CD4-positive, CD25-positive, alpha-beta regulatory T cell (primary cell): ENCODE results near the gene DUOX1. TPM values are rescaled to one million over a fixed set of nuclear protein-coding genes. Genes with fewer than 3 reads are reported as not detected.
A peak's percentile ranks its signal among the peaks of the same experiment; 100 is the strongest.

Experiments
- ATAC-seq, 2 donors: fragments of 150-1000 bp; cut with Tn5 transposase; one replicate each; pipeline ENCODE4 v1.10.0; 2021; ENCODE audit warnings: low read depth in 2 of 2, moderate number of reproducible peaks in 2 of 2, moderate library complexity in 1 of 2
- DNase-seq, 3 donors: peaks; one replicate each; pipeline versions ENCODE4 v3.0.0 to v3.0.0-alpha.2; 2012 to 2022; ENCODE audit warnings: mixed read lengths in 1 of 3
- H3K27ac ChIP-seq: one replicate; pipeline ENCODE4 v1.7.0; 2013; ENCODE audit warnings: mild to moderate bottlenecking, low read length; ENCODE audit not compliant: insufficient read depth, poor library complexity, severe bottlenecking
- H3K27me3 ChIP-seq: one replicate; pipeline ENCODE4 v1.7.0; 2013; ENCODE audit warnings: low read length; ENCODE audit not compliant: control insufficient read depth, insufficient read depth
- H3K36me3 ChIP-seq: one replicate; pipeline ENCODE4 v1.7.0; 2013; ENCODE audit warnings: mild to moderate bottlenecking, low read length, moderate library complexity; ENCODE audit not compliant: control insufficient read depth, insufficient read depth
- H3K4me1 ChIP-seq: 2 replicates; pipeline ENCODE4 v1.7.0; 2013; ENCODE audit warnings: mild to moderate bottlenecking, low read length; ENCODE audit not compliant: insufficient read depth, control insufficient read depth, poor library complexity, severe bottlenecking
- H3K4me3 ChIP-seq: one replicate; pipeline ENCODE4 v1.7.0; 2013; ENCODE audit warnings: low read depth, mild to moderate bottlenecking, low read length, moderate library complexity
- H3K9me3 ChIP-seq, 2 experiments: 1 replicate in 1 of 2; 2 replicates in 1 of 2; pipeline ENCODE4 v1.7.0; 2013; ENCODE audit warnings: low read length in 2 of 2, mild to moderate bottlenecking in 1 of 2, moderate library complexity in 1 of 2; ENCODE audit not compliant: control insufficient read depth in 2 of 2
- H3K27ac Mint-ChIP-seq, 3 donors: one replicate each; pipeline ENCODE4 v1.8.0; 2020 to 2022; ENCODE audit warnings: mild to moderate bottlenecking in 3 of 3, mixed read lengths in 3 of 3, moderate library complexity in 2 of 3
- H3K27me3 Mint-ChIP-seq: one replicate; pipeline ENCODE4 v1.8.0; 2022; ENCODE audit warnings: mild to moderate bottlenecking, mixed read lengths
- H3K36me3 Mint-ChIP-seq: one replicate; pipeline ENCODE4 v1.8.0; 2020; ENCODE audit warnings: mixed read lengths
- H3K4me1 Mint-ChIP-seq, 4 donors: one replicate each; pipeline ENCODE4 v1.8.0; 2020 to 2022; ENCODE audit warnings: mixed read lengths in 4 of 4, mild to moderate bottlenecking in 1 of 4
- H3K4me3 Mint-ChIP-seq, 4 donors: one replicate each; pipeline ENCODE4 v1.8.0; 2020 to 2022; ENCODE audit warnings: mild to moderate bottlenecking in 4 of 4, mixed read lengths in 4 of 4, moderate library complexity in 3 of 4
- H3K9me3 Mint-ChIP-seq, 7 donors: one replicate each; pipeline ENCODE4 v1.8.0; 2020 to 2022; ENCODE audit warnings: mixed read lengths in 7 of 7, mild to moderate bottlenecking in 3 of 7, moderate library complexity in 2 of 7
- polyA plus RNA-seq, 4 donors: library from polyadenylated mRNA; unstranded; fragments of 300-500 nt; fragmentation: Illumina TruSeq; gene quantifications; one replicate each; pipeline ENCODE4 v1.2.3, GENCODE V29; 2021
- total RNA-seq: library from RNA; stranded (reverse); gene quantifications from one replicate; pipeline ENCODE4 v1.2.3, GENCODE V29; 2022

DUOX1 gene
- total and polyA plus RNA-seq, 5 donors from 2014 or later = 0.72 to 1.6 (median 1.2) TPM; not detected in 1

- Mint-ChIP-seq H3K36me3 (no peaks in the 10 kb centered on the region), H3K27ac (no peak overlapping the region), H3K4me3 (no peak overlapping the region), H3K4me1 (peaks cover 0 to 3% (median 0%) of the 10 kb centered on the region in 4 donors), H3K9me3 (no peaks in the 10 kb centered on the region), H3K27me3 (no peaks in the 10 kb centered on the region)
- no peaks in the 10 kb centered on the region for H3K36me3 ChIP-seq
- no peaks in the 10 kb centered on the region for H3K27me3 ChIP-seq
- no peak overlapping the region for H3K27ac ChIP-seq
- H3K9me3 ChIP-seq = no peaks in the 10 kb centered on the region
- ATAC-seq (no peak), DNase-seq (no peak)
- no peak overlapping the region for H3K4me3 ChIP-seq
- no peaks in the 10 kb centered on the region for H3K4me1 ChIP-seq
These were observed 21.2 kb downstream of the DUOX1 start for GRCh38 chr15:45150997-45151396.

- Mint-ChIP-seq H3K9me3 (no peaks in the 10 kb centered on the region), H3K36me3 (no peaks in the 10 kb centered on the region), H3K27me3 (no peaks in the 10 kb centered on the region), H3K4me1 (peaks cover 0 to 4% (median 2%) of the 10 kb centered on the region in 4 donors), H3K27ac (peak overlapping the region in 1 of 3 donors; percentile 82), H3K4me3 (no peak overlapping the region)
- DNase-seq = no peak
- H3K27me3 ChIP-seq = no peaks in the 10 kb centered on the region
- no peak for ATAC-seq
- H3K9me3 ChIP-seq = no peaks in the 10 kb centered on the region
- no peak overlapping the region for H3K4me3 ChIP-seq
- no peaks in the 10 kb centered on the region for H3K36me3 ChIP-seq
- no peaks in the 10 kb centered on the region for H3K4me1 ChIP-seq
- H3K27ac ChIP-seq = no peak overlapping the region
These were observed 22.4 kb downstream of the DUOX1 start for GRCh38 chr15:45151998-45152828.

- Mint-ChIP-seq H3K27ac (no peak overlapping the region), H3K27me3 (no peaks in the 10 kb centered on the region), H3K4me1 (peaks cover 0 to 18% (median 13%) of the 10 kb centered on the region in 4 donors), H3K9me3 (no peaks in the 10 kb centered on the region), H3K36me3 (peaks cover 9% of the 10 kb centered on the region), H3K4me3 (no peak overlapping the region)
- no peaks in the 10 kb centered on the region for H3K27me3 ChIP-seq
- no peaks in the 10 kb centered on the region for H3K36me3 ChIP-seq
- no peak overlapping the region for H3K27ac ChIP-seq
- ATAC-seq = no peak
- no peak overlapping the region for H3K4me3 ChIP-seq
- H3K9me3 ChIP-seq = no peaks in the 10 kb centered on the region
- no peak for DNase-seq
- no peaks in the 10 kb centered on the region for H3K4me1 ChIP-seq
These were observed 25.9 kb downstream of the DUOX1 start for GRCh38 chr15:45155739-45156138.

- no peaks in the 10 kb centered on the region for H3K4me1 ChIP-seq
- H3K27ac ChIP-seq = no peak overlapping the region
- DNase-seq (no peak), ATAC-seq (no peak)
- H3K27me3 ChIP-seq = no peaks in the 10 kb centered on the region
- H3K4me1 Mint-ChIP-seq = peaks cover 0 to 19% (median 13%) of the 10 kb centered on the region in 4 donors
- peaks cover 10% of the 10 kb centered on the region for H3K36me3 Mint-ChIP-seq
- H3K4me3 ChIP-seq = no peak overlapping the region
- H3K27ac Mint-ChIP-seq = peak overlapping the region in 1 of 3 donors; percentile 20
- H3K36me3 ChIP-seq = no peaks in the 10 kb centered on the region
- no peaks in the 10 kb centered on the region for H3K27me3 Mint-ChIP-seq
- no peaks in the 10 kb centered on the region for H3K9me3 Mint-ChIP-seq
- H3K9me3 ChIP-seq = no peaks in the 10 kb centered on the region
- H3K4me3 Mint-ChIP-seq = no peak overlapping the region
These were observed 27.1 kb downstream of the DUOX1 start for GRCh38 chr15:45156744-45157455.

- H3K36me3 Mint-ChIP-seq = peaks cover 10% of the 10 kb centered on the region
- no peak for ATAC-seq
- no peaks in the 10 kb centered on the region for H3K9me3 ChIP-seq
- no peaks in the 10 kb centered on the region for H3K4me1 ChIP-seq
- no peak overlapping the region for H3K4me3 Mint-ChIP-seq
- DNase-seq = no peak
- H3K27ac Mint-ChIP-seq = peak overlapping the region in 1 of 3 donors; percentile 25
- H3K9me3 Mint-ChIP-seq = no peaks in the 10 kb centered on the region
- peaks cover 0 to 25% (median 14%) of the 10 kb centered on the region in 4 donors for H3K4me1 Mint-ChIP-seq
- no peaks in the 10 kb centered on the region for H3K36me3 ChIP-seq
- no peak overlapping the region for H3K4me3 ChIP-seq
- no peaks in the 10 kb centered on the region for H3K27me3 Mint-ChIP-seq
- no peaks in the 10 kb centered on the region for H3K27me3 ChIP-seq
- H3K27ac ChIP-seq = no peak overlapping the region
These were observed 28.2 kb downstream of the DUOX1 start for GRCh38 chr15:45157974-45158373.

GRCh38 chr15:45161666-45162065 is 31.9 kb downstream of the DUOX1 start:
- Mint-ChIP-seq H3K4me3 (no peak overlapping the region), H3K36me3 (peaks cover 10% of the 10 kb centered on the region), H3K27me3 (no peaks in the 10 kb centered on the region), H3K4me1 (peaks cover 0 to 44% (median 22%) of the 10 kb centered on the region in 4 donors), H3K9me3 (no peaks in the 10 kb centered on the region), H3K27ac (peak overlapping the region in 1 of 3 donors; percentile 15)
- DNase-seq (no peak), ATAC-seq (no peak)
- Histone ChIP-seq H3K36me3 (no peaks in the 10 kb centered on the region), H3K27ac (no peak overlapping the region), H3K9me3 (no peaks in the 10 kb centered on the region), H3K27me3 (no peaks in the 10 kb centered on the region), H3K4me3 (no peak overlapping the region), H3K4me1 (peaks cover 13% of the 10 kb centered on the region)

- H3K27ac Mint-ChIP-seq = peak overlapping the region in 1 of 3 donors; percentile 15
- Histone ChIP-seq H3K27me3 (no peaks in the 10 kb centered on the region), H3K27ac (no peak overlapping the region), H3K36me3 (no peaks in the 10 kb centered on the region), H3K9me3 (no peaks in the 10 kb centered on the region), H3K4me1 (peaks cover 18% of the 10 kb centered on the region), H3K4me3 (no peak overlapping the region)
- H3K9me3 Mint-ChIP-seq = no peaks in the 10 kb centered on the region
- H3K4me3 Mint-ChIP-seq = peak overlapping the region in 1 of 4 donors; percentile 20
- no peaks in the 10 kb centered on the region for H3K27me3 Mint-ChIP-seq
- H3K36me3 Mint-ChIP-seq = peaks cover 10% of the 10 kb centered on the region
- DNase-seq (peak; percentile 33 to 74 (median 47)), ATAC-seq (peak; percentile 31 to 32)
- peaks cover 0 to 43% (median 20%) of the 10 kb centered on the region in 4 donors for H3K4me1 Mint-ChIP-seq
These were observed 33.1 kb downstream of the DUOX1 start for GRCh38 chr15:45162771-45163507.
